Neural crest cell (in vitro differentiated cells): ENCODE measurements around the gene CLDND1. TPM values are rescaled to one million over a fixed set of nuclear protein-coding genes. Genes with fewer than 3 reads are reported as not detected.

Experiments
- DNase-seq: peaks from one replicate; pipeline ENCODE4 v3.0.0; 2021; ENCODE audit warnings: low read depth, mixed read lengths, low spot score
- H3K27ac Mint-ChIP-seq: one replicate; pipeline ENCODE4 v1.8.0; 2021; ENCODE audit warnings: mild to moderate bottlenecking, mixed read lengths; ENCODE audit not compliant: unreplicated experiment
- H3K27me3 Mint-ChIP-seq: 2 replicates; pipeline ENCODE4 v1.8.0; 2021; ENCODE audit warnings: low read depth, mild to moderate bottlenecking, mixed read lengths
- H3K36me3 Mint-ChIP-seq: 2 replicates; pipeline ENCODE4 v1.8.0; 2021; ENCODE audit warnings: low read depth, mild to moderate bottlenecking, mixed read lengths
- H3K4me1 Mint-ChIP-seq: 2 replicates; pipeline ENCODE4 v1.8.0; 2021; ENCODE audit warnings: mixed read lengths
- H3K4me3 Mint-ChIP-seq: one replicate; pipeline ENCODE4 v1.8.0; 2021; ENCODE audit warnings: mild to moderate bottlenecking, mixed read lengths
- H3K9me3 Mint-ChIP-seq: 2 replicates; pipeline ENCODE4 v1.8.0; 2021; ENCODE audit warnings: mixed read lengths
- CTCF ChIP-seq: fragments of 200-600 bp; sonication (generic); conservative IDR thresholded peaks from 2 replicates; pipeline ENCODE4 v1.5.0; 2021; ENCODE audit warnings: antibody characterized with exemption, mild to moderate bottlenecking
- total RNA-seq: library from RNA; stranded (reverse); gene quantifications from 2 replicates; pipeline ENCODE4 v1.2.1, GENCODE V29; 2021

The CLDND1 gene
- total RNA-seq, 1 donor from 2014 or later: 102 TPM

GRCh38 chr3:98501270-98501669 is 21.4 kb downstream of the CLDND1 start:
- TF ChIP-seq CTCF: no peak
- H3K27me3 Mint-ChIP-seq: no peaks in the 10 kb centered on the region
- no peak overlapping the region for H3K27ac Mint-ChIP-seq
- H3K9me3 Mint-ChIP-seq: peaks cover 3% of the 10 kb centered on the region
- no peaks in the 10 kb centered on the region for H3K4me1 Mint-ChIP-seq
- peaks cover 2% of the 10 kb centered on the region for H3K36me3 Mint-ChIP-seq
- no peak for DNase-seq
- H3K4me3 Mint-ChIP-seq: no peak overlapping the region

- H3K4me1 Mint-ChIP-seq: no peaks in the 10 kb centered on the region
- DNase-seq: no peak
- no peak overlapping the region for H3K4me3 Mint-ChIP-seq
- H3K36me3 Mint-ChIP-seq: no peaks in the 10 kb centered on the region
- TF ChIP-seq CTCF: no peak
- H3K9me3 Mint-ChIP-seq: no peaks in the 10 kb centered on the region
- no peak overlapping the region for H3K27ac Mint-ChIP-seq
- peaks cover 3% of the 10 kb centered on the region for H3K27me3 Mint-ChIP-seq
Measured at GRCh38 chr3:98500019-98500418, 22.7 kb downstream of the CLDND1 start.

- H3K27me3 Mint-ChIP-seq: peaks cover 14% of the 10 kb centered on the region
- H3K36me3 Mint-ChIP-seq: no peaks in the 10 kb centered on the region
- no peak within 1 kb of the TSS for H3K27ac Mint-ChIP-seq
- H3K4me3 Mint-ChIP-seq: no peak within 1 kb of the TSS
- no peak for TF ChIP-seq CTCF
- DNase-seq: no peak
- H3K9me3 Mint-ChIP-seq: no peaks in the 10 kb centered on the region
- H3K4me1 Mint-ChIP-seq: no peaks in the 10 kb centered on the region
Measured at GRCh38 chr3:98497381-98497780, 25.3 kb downstream of the CLDND1 start, which contains the start of gene OR5K2. Gene OR5K2, plus strand, starts transcription at chr3:98497681. Its CDS starts 0 bp downstream, at chr3:98497681.

GRCh38 chr3:98483626-98484025 is 39.1 kb downstream of the CLDND1 start:
- Mint-ChIP-seq H3K9me3 (peaks cover 9% of the 10 kb centered on the region), H3K27ac (no peak overlapping the region)

GRCh38 chr3:98482717-98483482 is 39.8 kb downstream of the CLDND1 start:
- Mint-ChIP-seq H3K27me3 (peaks cover 4% of the 10 kb centered on the region), H3K9me3 (peaks cover 9% of the 10 kb centered on the region), H3K36me3 (no peaks in the 10 kb centered on the region), H3K4me3 (no peak overlapping the region), H3K27ac (no peak overlapping the region), H3K4me1 (no peaks in the 10 kb centered on the region)
- no peak for TF ChIP-seq CTCF
- DNase-seq: no peak

More at GRCh38 chr3:98483626-98484025, 39.1 kb downstream of the CLDND1 start:
- Mint-ChIP-seq H3K4me1 (no peaks in the 10 kb centered on the region), H3K4me3 (no peak overlapping the region), H3K36me3 (no peaks in the 10 kb centered on the region), H3K27me3 (peaks cover 4% of the 10 kb centered on the region)
- no peak for TF ChIP-seq CTCF
- DNase-seq: no peak

Other genes starting within 250 kb of the CLDND1 start
- gene OR5H2, start 240.4 kb downstream of the CLDND1 start, total RNA-seq: not detected in 2 replicates
- gene OR5K4, start 169.0 kb downstream of the CLDND1 start, total RNA-seq: not detected in 2 replicates
- not detected in 2 replicates for gene OR5K3, start 132.2 kb downstream of the CLDND1 start, total RNA-seq
- not detected in 2 replicates for gene OR5K1, start 59.7 kb downstream of the CLDND1 start, total RNA-seq
- gene OR5K2, start 25.2 kb downstream of the CLDND1 start, total RNA-seq: not detected in 2 replicates
- not detected in 2 replicates for gene GPR15, start 9.1 kb upstream of the CLDND1 start, total RNA-seq
- 28.1 and 29.8 TPM in 2 replicates for gene CPOX, start 70.7 kb upstream of the CLDND1 start, total RNA-seq
- gene ST3GAL6, start 240.4 kb upstream of the CLDND1 start, total RNA-seq: 16.0 and 17.9 TPM in 2 replicates